RPMI7951 (cell line): Measurements from ENCODE around the gene RAD18. TPM values are rescaled to one million over a fixed set of nuclear protein-coding genes. Genes with fewer than 3 reads are reported as not detected.

Experiments
- DNase-seq: peaks from one replicate; pipeline ENCODE4 v3.0.0-alpha.2; 2012; ENCODE audit warnings: low read depth
- total RNA-seq: library from RNA; depleted of rRNA; stranded (reverse); fragments of >200 nt; shearing (Covaris generic); gene quantifications from 2 replicates; pipeline ENCODE4 v1.2.3, GENCODE V29; 2014

The RAD18 gene
- total RNA-seq, 1 experiment from 2014 or later = 34.1 TPM

- DNase-seq = no peak
Observed at GRCh38 chr3:8865697-8866096, 97.6 kb downstream of the RAD18 start.

DNA sequence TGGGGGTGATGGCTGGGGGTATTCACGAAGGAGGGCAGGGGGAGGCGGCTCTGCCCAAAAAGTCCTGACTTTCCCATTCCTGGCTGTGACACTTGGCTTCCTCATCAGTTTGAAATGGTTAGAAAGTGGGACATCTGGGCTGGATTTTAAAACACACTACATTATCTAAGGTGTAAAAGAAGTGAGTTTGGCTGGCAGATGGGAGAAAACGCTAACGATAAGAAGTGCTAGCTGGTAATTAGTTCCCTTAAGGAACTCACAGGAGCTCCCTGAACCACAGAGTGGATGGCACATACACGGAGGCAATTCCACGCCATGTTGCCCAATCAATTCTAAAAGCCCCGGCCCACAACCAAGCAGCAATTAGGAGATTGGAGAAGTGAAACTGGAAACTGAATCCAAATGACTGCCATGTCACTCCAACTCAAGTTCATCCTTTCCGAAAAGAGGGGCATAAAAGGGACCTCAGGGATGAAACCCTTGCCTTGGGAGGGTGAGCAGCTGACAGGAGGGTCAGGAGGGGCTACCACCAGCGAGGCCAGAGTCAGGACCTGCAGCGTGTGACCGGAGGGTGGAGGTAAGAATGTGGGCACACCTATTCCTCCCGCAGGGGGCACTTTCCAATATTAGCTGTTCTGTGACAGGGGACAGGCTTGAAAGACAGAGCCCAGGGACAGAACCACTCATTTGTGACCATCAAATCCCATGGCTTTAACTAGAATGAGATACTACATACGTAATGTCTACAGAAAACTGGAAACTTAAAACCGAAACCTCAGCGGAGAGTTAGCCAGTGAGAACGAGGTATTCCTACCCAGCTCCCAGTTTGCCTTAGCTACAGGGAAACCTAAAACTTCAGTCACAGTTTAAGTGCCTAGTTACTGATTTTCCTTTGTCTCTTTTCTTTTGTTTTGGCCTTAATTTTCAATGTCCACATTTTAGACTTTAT lies 98.6 kb downstream of the RAD18 start:
- no peak for DNase-seq

DNA sequence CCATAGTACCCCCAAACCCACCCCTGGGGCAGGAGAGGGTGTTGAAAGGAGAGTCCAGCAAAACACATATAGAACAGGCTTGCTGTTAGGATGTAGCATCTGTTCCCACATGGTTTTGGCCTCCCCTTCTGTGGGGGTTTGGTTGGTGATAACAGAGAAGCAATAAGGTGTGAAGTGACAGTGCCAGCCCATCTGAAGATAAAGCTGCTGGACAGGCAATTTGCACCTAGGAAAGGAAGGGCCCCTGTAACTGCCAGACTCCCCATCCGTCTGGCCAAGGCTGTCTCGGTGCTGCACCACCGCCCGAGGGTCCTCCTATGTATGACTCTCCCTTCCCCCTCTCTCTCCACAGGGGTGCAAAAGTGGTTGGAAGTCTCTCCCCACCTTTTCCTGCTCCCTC lies 99.4 kb downstream of the RAD18 start:
- no peak for DNase-seq

- no peak for DNase-seq
Observed at GRCh38 chr3:8857720-8858367, 105.4 kb downstream of the RAD18 start.

GRCh38 chr3:8856721-8857120 lies 106.6 kb downstream of the RAD18 start:
- DNase-seq = no peak

DNA sequence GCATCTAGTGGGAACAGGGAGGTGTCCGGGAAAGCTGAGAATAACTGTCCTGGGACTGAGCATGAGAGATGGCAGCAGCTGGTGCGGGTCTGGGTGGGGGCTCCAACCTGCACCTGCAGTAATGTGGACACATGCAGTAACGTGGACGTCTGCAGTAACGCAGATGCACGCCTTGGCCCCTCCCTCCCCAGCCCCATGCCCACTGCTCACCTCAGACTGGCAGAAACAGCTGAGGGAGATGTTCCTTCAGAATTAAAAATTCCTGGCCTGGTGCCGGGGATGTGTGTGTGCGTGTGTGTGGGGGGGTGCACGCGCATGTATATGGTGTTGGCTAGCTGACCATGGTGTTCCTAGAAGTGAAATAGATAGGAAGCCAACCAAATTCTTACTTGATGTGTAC lies 107.2 kb downstream of the RAD18 start:
- no peak for DNase-seq

- DNase-seq = no peak
Observed at GRCh38 chr3:8854656-8855055, 108.6 kb downstream of the RAD18 start.

DNA sequence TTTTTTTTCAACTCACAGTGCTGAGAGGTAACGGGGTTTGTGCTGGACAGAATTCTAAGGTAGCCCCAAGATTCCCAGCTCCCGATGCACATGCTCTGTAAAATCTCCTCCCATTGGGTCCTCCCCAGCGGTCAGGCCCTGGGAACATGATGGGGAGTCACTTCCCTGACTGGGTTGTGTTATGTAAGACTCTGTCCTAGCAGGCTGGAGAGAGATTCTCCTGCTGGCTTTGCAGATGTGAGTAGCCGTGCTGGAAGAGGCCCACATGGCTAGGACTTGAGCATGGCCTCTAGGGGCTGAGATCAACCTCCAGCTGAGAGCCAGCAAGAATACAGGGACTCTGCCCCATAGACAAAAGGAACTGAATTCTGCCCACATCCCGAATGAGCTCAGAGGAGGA lies 110.2 kb downstream of the RAD18 start:
- peak; percentile 29 for DNase-seq

- DNase-seq = peak; percentile 17
Observed at GRCh38 chr3:8852511-8852910, 110.8 kb downstream of the RAD18 start.

DNA sequence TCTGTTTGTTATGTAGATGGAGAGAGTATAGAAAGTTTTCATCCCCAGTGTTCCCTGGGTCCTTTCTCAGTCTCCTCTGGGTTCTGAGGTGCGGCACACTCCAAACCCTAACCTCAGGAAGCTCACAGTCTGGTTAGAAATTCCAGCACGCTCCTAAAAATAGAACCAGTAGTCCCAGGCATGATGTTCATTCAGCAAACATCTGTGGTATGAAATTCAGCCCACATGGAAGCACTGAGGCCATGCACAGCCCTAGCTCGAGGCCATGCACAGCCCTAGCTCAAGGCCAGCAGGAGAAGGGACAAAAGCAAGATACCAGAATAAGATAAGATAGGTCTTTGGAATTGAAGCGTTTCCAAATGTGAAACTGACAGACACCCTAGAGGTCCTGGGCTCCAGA lies 111.6 kb downstream of the RAD18 start:
- peak; percentile 98 for DNase-seq

DNA sequence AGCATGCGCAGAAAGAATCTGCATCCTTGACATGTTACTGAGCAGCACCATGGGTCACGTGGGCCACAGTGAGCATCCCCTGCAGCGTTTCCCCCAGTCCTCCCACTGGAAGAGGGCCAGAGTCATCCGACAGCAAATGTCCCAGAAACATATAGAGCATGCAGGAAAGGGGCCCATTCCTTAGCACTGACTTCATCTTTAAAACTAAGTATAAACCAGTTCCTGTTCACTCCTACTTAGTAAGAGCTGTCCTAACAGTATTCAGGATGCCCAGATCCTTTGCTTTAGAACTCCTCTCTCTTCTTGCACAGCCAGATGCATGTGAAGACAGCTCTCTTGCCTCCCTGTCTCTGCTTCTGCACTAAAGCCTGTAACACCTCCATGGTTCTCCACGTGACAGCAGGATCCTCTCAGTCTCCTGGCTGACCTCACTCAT lies 114.6 kb downstream of the RAD18 start:
- DNase-seq = peak; percentile 81

GRCh38 chr3:8847317-8847716 lies 116.0 kb downstream of the RAD18 start:
- DNase-seq = no peak

DNA sequence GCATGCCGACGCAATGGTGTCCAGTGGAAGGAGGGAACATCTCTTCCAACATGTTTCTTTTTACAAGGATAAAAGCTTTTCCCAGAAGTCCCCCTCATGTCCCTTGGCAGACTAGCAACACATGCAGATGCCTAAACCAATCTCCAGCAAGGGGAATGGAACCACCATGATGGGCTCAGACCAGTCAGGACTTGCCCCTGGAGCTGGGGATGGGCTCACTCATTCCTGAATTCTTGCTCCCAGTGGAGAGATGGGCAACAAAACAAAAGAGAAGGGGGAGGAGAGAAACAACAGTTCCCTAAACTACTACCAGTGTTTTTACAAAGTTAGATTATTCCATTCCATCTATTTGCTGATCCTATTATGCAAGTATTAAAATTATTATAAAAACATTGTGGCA lies 117.1 kb downstream of the RAD18 start:
- no peak for DNase-seq

- DNase-seq = peak; percentile 85
Observed at GRCh38 chr3:8845641-8846040, 117.6 kb downstream of the RAD18 start.

GRCh38 chr3:8843347-8843746 lies 119.9 kb downstream of the RAD18 start:
- DNase-seq = no peak

DNA sequence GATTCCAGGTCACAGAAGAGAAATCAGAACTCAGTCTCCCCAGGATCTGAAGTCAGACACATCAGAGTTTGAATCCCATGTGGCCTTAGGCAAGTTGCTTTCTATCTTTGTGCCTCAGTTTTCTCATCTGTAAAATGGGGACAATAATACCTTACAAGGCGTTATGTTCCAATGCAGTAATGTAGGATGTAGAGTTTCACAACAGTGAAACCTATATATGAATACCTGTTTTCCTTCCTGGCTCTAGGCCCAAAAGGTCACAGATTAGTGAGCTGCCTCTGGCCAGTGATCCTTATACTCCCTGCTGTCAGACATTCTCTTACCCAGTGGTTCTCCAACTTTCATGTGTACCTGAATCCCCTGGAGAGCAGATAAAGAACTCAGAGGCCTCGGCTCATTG lies 121.0 kb downstream of the RAD18 start:
- DNase-seq = no peak

GRCh38 chr3:8841472-8841871 lies 121.8 kb downstream of the RAD18 start:
- no peak for DNase-seq

DNA sequence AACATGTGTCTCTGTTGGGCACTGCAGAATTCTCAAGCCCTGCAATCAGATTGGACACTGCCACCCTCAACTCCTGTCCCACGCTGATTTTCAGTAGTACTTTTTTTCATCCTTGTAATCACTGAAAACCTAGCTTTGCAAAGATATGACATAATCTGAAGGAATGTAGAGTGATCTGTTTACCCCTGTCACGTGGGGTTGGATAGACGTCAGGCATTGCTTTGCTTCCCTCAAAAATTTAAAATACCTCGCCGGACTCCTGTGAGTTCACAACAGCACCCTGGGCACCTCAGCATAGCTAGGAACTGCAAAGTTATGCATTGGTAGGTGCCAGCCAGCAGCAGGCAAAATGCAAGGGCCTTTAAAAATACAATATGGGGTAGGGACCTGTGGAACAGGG lies 122.7 kb downstream of the RAD18 start:
- DNase-seq = peak; percentile 51

- DNase-seq = peak; percentile 22
Observed at GRCh38 chr3:8839607-8840325, 123.5 kb downstream of the RAD18 start.

DNA sequence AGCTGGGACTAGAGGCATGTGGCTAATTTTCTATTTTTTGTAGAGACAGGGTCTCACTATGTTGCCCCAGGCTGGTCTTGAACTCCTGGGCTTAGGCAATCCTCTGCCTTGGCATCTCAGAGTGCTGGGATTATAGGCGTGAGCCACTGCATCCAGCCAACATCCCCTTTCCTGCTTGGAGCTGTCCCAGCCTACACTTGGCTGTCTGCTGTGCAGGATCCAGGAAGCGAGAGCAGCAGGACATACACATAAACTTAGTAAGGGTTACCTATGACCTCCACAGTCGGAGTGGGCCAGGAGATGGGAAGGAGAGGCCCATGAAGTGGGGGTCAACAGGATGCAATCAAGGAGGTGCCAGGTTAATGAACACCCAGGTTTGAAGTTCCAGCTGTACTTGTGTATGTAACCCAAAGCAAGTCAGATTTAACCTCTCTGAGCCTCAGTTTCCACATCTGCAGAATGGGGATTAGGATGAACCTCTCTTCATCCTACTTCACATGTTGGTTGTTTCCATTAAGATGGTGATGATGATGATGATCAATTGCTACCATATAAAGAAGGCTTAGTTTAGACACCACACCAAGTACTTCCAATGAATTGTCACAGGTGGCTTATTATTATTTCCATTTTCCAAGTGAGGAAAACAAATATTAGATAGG lies 124.4 kb downstream of the RAD18 start:
- DNase-seq = no peak

GRCh38 chr3:8838234-8838633 lies 125.0 kb downstream of the RAD18 start:
- no peak for DNase-seq

DNA sequence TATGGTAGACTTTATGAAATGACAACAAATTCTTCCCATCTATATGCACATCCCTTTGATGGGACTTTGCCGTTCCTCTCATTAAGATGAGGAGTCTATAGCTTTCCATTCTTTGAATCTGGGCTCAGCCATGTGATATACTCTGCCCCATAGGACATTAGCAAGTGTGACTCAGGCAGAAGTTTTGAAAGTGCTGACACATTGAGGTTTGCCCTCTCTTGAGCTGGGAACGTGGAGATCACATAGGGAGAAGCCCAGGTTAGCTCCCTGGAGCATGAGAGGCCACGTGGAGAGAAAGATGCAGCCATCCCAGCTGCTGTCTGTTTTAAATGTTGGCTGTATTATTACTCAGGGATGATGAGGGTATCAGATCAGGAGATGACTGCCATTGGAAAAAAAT lies 126.1 kb downstream of the RAD18 start:
- DNase-seq = peak; percentile 88
